ENCODE data around the gene HERC6.

GRCh38 chr4:88477229-88477860 lies 98.7 kb downstream of the HERC6 start:
- TF ChIP-seq CTCF (IDR thresholded peaks at IDR 0.05; ENCODE audit: control extremely low read depth in 1 of 3, insufficient read depth in 1 of 3, low read depth in 1 of 3, low read length in 3 of 3) = no peak
- TF ChIP-seq SP1 (IDR thresholded peaks at IDR 0.05; ENCODE audit: low read depth, low read length) = no peak
- no peak for TF ChIP-seq POLR2A (IDR thresholded peaks at IDR 0.05; ENCODE audit: control extremely low read depth in 1 of 2, low read depth in 2 of 2, low read length in 2 of 2)
- no peak for TF ChIP-seq SUZ12 (IDR thresholded peaks at IDR 0.05; ENCODE audit: low read length)

Measured in H1 (cell line).